ENCODE data around the gene RCVRN.
A peak's percentile ranks its signal among the peaks of the same experiment; 100 is the strongest.

The RCVRN gene

DNA sequence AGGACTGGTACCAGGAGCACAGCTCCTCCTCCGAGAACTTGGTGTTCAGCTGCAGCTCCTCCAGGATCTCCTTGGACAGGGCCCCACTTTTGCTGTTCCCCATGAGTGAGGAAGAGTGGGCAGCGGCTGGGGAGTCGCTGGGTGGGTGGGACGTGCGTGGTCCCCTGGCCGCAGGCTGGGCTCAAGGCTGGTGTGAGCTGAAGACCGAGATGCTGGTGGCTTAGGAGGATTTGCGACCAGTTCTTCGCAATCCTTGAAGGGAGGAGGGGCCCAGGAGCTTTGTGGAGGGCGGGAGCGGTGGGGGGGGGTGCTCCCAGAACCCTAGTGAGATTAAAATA, at the start of gene RCVRN:
RCVRN (minus strand) TSS at position 194 of the 338 bp plus-strand sequence; CDS start at position 103, 91 bp downstream.
- DNase-seq (ENCODE audit: low read depth) = no peak

DNA sequence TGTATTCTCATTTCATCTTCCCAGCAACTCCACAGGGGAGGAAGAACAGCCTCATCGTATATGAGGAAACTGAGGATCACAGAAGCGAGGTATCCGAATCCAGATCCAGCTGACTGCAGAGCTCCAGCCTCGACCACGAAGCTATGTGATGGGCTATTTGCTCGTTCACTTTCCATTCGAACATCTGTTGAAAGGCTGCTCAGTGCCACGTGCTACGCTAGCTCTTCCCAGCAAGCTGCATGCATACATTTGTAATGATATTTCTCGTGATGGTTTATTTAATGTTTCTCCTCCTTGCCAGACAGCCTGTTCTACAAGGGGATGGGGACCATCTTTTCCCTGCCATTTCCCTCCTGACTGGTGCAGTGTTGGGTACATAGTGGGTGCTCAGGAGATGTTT, 48.4 kb upstream of the RCVRN start:
- no peak for DNase-seq (ENCODE audit: low read depth)

DNA sequence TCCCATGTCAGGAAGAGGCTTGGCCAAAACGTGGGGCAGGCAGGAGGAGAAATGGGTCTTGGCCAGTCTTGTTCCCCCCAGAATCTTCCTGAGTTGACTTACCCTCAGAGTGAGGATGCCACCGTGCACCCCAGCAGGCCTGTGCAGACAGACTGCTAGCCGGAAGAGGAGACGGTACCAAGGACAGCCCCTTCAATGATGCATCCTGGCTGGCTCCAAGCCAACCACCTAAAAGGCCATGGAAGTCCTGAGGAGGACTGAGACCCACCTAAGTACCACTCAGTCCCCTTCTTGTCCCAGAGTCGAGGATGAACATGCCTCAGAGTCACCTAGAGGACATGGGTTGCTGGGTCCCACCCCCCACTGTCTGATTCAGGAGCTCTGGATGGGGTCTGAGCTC, 46.7 kb upstream of the RCVRN start:
- DNase-seq (ENCODE audit: low read depth) = no peak

GRCh38 chr17:9948928-9949327, 43.9 kb upstream of the RCVRN start:
- no peak for DNase-seq (ENCODE audit: low read depth)

- no peak for DNase-seq (ENCODE audit: low read depth)
Measured at GRCh38 chr17:9944704-9945103, 39.6 kb upstream of the RCVRN start.

- no peak for DNase-seq (ENCODE audit: low read depth)
Measured at GRCh38 chr17:9943343-9943742, 38.3 kb upstream of the RCVRN start.

GRCh38 chr17:9942885-9943284, 37.8 kb upstream of the RCVRN start:
- DNase-seq (ENCODE audit: low read depth) = no peak

- DNase-seq (ENCODE audit: low read depth) = no peak
Measured at GRCh38 chr17:9941305-9941704, 36.2 kb upstream of the RCVRN start.

DNA sequence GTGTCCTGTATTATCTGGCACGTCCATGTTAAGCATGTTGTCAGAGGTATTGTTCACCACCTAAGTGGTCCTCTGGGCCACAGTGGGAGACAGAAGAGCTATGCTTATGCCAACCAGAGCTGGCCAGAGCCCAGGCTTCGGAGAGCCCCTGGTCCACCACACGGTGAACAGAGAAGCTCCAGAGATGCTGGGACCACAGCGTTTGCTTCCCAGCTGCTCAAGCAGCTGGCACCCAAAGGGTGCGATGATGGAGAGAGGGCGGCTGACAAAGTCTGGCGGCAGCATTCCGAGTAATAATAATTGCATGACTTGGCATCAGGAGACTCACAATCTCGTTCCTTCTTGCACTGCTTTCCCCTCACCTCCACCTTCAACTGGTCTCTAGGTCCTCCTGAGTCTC, 35.8 kb upstream of the RCVRN start:
- DNase-seq (ENCODE audit: low read depth) = no peak

DNA sequence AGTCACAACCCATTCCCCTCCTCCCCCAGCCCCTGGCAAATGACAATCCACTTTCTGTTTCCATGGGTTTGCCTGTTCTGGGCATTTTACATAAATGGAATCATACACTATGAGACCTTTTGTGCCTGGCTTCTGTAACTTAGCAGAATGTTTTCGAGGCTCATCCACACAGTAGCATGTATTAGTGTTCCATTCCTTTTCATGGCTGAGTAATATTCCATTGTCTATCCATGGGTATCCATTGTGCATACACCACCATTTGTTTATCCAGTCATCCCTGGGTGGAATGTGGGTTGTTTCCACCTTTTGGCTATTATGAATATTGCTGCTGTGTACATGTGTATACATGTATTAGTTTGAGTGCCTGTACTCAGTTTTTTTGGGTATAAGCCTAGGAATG, 33.7 kb upstream of the RCVRN start:
- no peak for DNase-seq (ENCODE audit: low read depth)

DNA sequence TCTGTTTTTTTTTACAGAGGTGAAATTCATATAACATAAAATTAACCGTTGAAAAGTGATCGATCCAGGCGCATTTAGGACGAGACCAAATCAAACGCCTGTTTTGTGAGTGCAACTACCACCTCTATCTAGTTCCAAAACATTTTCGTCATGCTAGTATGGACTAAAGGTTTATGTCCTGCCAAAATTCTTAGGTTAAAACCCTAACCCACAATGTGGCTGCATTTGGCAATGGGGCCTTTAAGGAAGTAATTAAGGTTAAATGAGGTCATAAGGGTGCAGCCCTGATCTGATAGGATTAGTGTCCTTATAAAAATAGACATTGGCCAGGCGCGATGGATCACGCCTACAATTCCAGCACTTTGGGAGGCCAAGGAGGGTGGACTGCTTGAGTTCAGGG, 32.8 kb upstream of the RCVRN start:
- no peak for DNase-seq (ENCODE audit: low read depth)

DNA sequence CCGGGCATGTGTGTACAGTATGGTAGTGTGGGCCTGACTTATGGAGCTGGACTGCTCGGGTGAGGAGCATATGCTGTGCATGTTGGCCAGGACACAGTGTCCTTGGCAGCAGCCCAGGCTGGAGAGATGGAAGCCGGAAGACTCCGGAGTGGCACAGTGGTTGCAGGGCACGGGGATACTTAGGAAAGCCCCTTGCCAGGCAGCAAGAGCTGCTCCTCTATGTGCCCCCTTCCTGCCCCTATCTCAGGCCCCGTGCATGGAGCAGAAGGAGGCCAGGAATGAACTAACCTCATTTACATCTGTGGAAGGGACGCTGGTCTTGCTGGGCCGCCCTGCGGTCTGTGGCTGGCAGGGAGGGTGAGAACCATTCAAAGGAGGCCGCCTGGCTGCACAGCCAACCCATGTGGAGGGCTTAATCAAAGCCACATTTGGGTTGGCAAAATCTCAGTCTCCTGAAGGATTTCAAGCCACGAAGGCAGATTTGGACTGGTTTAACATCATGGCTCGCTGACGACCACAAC, 32.2 kb upstream of the RCVRN start:
- DNase-seq (ENCODE audit: low read depth) = peak; percentile 35

DNA sequence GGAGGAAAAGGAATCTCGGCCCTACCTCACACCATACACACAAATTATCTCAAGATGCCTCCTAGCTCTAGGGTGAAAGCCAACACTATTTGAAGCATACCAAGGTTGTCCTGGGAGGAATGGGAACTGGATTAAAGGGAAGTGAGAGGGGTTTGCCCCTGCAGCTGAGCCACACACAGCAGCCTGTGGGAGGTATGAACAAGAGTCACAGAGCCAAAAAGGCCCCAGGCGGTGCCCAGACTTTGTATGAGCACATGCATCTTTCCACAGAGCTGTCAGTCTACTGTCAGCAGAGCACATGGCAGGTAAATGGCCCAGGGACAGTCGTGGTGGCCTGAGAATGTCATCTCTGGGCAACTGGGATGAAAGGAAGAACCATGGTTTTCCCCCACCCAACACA, 31.0 kb upstream of the RCVRN start:
- DNase-seq (ENCODE audit: low read depth) = no peak

GRCh38 chr17:9935408-9935807, 30.3 kb upstream of the RCVRN start:
- no peak for DNase-seq (ENCODE audit: low read depth)

DNA sequence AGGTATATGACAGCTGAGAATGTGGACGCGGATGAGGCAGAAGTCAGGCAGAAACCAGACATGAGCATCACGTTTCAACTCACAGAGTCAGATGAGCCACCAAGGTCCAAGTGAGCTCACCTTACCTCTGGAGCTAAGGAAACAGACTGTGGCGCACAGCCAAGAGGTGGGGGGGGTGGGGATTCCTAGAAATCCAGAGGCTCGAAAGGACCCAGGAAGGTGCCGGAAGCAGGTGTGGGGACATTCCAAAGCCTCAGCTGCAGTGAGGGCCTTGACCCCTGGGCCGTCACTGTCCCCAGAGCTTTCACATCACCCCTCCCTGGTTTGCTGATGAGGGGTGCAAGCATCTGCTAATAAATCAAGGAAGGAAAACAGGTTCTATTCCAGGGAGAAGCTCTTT, 29.3 kb upstream of the RCVRN start:
- DNase-seq (ENCODE audit: low read depth) = no peak

DNA sequence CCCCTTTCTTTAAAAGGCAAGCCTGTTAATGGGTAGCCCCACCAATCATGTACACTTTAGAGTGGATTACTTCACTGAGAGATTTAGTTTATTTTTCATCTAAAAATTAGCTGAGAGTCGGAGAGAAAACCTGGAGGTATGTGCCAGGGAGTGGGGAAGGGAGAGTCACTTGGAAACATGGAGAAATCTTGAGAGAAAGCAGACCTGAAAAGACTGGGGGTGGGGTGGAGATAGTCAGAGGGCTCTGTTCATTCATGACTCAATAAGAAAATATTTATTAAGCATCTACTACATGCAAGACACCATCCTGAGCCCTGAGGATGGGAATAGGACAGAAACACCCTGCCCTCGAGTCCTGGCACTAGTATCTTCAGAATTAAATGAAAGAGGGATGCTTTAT, 27.4 kb upstream of the RCVRN start:
- DNase-seq (ENCODE audit: low read depth) = no peak

- DNase-seq (ENCODE audit: low read depth) = no peak
Measured at GRCh38 chr17:9931144-9931741, 26.2 kb upstream of the RCVRN start.

DNA sequence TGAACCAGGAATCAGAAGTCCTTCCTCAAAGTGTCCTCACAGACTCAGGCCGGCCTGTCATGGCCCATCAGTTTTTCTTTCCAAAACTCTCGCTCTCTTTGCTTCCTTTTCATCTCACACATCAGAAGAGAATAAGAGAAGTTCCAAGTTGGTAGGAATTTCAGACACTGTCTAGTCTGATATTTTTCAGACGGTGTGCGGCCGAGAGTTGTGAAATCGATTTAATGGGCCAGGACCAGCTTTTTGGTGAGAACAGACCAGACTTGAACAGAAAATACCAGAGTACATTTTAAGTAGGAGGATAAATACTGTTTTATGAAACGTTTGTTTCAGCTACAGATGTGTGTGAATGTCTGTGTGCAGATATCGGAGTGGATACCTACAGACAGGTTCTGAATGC, 24.8 kb upstream of the RCVRN start:
- no peak for DNase-seq (ENCODE audit: low read depth)

DNA sequence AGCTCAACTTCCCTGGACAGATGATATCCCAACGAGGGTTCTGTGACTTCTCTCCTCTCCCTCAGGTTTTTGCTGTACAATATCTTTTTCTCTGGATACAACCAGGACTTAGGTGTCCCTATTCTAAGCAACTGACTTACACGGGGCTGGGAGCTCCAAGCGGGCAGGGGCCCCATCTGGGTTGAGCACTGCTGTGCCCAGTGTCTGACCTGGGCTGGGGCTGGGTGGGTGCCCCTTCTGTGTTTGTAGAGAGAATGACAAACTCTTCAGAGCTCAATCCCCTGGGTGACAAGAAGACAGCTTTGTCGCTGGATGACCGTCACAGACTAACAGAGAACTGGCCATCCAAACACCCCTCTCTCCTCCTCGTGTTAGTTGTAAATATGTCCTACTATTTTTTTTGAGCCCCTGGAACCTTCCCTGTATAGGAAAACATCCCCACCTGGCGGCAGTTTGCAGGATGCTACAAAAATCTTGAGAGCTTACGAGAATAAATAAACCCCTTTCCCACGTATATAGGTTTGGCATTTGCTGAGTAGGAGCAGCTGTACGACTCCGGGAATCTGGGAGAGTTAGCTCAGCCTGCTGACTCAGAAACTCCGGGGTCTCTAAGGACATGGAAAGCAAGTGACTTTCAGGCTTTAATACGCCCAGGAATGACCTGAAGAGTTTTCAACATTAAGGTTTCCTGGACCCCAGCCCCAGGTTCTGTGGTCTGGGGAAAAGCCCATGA, 23.7 kb upstream of the RCVRN start:
- peak; percentile 47 for DNase-seq (ENCODE audit: low read depth)

DNA sequence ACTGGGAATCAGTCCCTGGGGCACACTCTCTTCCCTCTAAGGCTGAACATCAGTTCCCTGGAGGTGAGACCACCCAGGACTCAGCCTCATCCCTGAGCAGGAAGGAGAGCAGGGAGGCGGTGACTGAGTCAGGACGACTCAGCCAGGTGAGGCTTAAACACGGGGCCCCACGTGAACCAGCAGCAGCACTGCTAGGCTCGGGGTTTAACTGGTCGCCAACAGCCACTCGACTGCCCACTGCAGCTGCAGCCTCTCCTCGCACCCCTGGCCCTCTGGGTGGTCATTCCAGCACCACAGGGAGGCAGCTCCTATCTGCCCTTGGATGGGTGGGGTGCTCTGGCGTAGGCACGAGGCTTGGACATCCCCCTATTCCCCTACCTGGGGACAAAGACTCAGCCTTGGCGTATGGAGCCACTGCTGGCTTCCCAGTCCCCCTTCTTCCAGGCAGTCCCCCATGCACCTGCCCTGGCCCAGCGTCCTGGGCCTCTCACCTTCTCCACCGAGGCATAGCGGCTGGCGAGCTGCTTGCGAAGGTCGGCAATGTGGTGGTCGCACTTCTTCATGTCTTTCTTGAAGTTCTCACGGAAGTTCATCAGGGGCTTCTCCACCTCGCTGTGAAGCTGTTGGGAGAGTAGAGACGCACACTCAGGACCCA, 21.2 kb upstream of the RCVRN start:
- no peak for DNase-seq (ENCODE audit: low read depth)

DNA sequence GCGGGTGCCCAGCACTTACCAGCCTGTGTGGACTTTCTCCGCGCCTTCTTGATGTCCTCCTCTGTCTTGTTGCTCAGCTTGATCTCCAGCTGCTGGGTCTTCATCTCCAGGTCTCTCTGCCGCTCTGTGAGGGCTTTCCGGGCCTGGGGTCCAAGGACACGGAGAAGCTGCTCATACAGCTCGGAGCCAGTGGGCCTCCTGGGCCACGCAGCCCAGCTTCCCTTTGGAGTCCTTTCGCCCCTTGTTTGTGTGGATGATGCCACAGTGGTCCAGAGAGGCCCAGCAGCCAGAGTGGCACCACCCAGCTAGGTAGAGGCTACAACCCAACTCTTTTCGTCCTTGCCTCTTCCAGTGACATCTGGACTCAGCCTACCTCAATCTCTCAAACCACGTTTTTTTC, 20.4 kb upstream of the RCVRN start:
- DNase-seq (ENCODE audit: low read depth) = no peak

- DNase-seq (ENCODE audit: low read depth) = peak; percentile 46
Measured at GRCh38 chr17:9924735-9925191, 19.7 kb upstream of the RCVRN start.

Data from GM04504 (cell line).